NCI-H1930 (cell line): ENCODE results near the gene INSC.

Experiments used
- DNase-seq, 2 experiments: peaks; one replicate each; lab custom pipeline; 2025; lab: John Stamatoyannopoulos, UW

INSC gene

DNA sequence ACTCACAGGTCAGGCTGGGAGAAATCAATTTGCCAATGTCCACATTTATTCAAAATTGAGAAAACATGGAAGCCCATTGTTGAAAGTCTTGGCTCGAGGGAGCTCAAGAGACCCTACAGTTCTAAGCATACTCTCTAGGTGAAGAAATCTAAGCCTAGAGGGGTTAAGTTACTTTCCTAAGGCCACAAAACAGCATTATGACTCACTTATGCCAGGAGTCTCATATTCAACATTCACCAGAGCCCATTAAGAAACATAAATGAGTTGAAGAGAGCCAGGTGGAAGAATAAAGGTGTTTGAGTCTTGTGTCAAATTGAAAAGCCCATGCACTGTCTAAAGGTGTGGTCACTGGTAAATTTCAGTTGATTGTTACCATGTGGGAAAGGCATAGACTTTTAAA is 108.1 kb downstream of the INSC start:
- DNase-seq: no peak

- no peak for DNase-seq
These were observed 108.6 kb downstream of the INSC start for GRCh38 chr11:15223318-15223717.

DNA sequence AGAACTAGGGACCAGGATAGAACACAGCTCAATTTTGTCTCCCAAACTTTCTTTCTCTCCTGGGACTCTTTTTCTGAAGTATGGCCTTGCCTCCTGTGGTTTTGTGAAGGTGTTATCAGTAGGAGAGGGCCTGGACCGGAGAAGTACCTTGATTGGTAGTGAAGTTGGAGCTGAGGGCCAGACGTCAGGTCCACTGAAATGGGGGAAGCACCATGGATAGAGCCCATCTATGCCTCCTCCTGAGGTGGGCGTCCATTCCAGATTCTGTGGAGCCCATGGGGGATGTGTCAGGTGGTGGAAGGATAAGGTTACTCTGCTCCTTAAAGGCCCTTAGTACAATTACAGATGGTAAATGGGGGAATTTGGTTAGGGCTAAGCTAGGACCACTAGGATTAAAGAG is 109.7 kb downstream of the INSC start:
- no peak for DNase-seq

DNA sequence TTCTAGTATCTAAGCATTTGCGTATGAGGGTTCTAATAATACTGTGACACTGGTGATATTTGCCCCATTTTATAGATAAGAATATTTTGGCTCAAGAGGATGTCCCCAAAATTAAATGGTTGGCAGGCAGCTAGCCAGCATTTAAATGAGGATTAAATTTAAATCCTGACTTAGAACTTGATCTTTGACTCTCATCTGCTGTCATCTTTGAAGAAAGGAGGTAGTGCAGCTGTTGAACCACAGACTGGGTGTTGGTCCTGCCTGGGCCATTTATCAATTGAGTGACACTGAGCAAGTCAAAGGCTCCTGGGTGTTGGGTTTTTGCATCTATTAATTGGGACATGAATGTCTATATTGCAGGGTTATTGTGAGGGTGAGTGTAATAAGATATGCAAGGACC is 112.3 kb downstream of the INSC start:
- no peak for DNase-seq

DNA sequence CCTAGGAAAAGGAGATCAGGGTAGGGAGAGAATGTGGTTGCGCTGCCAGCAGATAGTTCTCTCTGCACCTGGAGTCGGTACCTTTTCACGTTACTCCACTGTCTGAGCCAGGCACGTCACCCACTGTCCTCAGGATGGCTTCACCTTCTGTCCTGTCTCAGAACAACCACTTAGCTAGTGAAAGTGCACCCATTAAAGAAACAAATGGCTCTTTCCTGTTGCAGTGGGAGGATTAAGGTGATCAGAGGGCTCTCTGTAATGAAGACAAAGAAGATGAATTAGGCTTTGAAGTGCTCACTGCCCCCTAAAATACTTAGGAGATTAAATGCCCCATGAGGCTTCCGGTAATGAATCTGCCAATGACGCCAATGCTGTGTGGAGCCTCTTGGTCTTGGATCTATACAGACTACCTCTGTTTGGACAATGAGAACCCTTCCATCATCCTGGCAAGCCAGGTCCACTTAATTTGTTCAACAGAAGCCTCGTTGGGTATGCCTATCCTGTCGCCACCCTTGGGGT is 113.7 kb downstream of the INSC start:
- no peak for DNase-seq

- DNase-seq: no peak
These were observed 114.3 kb downstream of the INSC start for GRCh38 chr11:15229069-15229468.

DNA sequence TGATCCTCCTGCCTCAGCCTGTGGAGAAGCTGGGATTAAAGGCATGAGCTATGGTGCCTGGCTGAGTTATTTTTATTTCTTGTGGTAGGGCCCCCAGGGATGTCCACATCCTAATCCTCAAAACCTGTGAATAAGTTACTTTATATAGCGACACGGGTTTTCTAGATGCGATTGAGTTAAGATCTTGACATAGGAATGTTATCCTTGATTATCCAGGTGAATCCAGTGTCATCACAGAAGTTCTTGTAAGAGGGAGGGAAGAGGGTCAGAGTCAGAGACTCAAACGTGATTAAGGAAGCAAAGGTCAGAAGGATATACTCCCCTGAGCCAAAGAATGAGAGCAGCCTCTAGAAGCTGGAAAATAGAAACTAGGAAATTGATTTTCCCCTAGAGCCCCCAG is 117.8 kb downstream of the INSC start:
- DNase-seq: no peak

GRCh38 chr11:15233371-15234165 is 118.8 kb downstream of the INSC start:
- DNase-seq: no peak

GRCh38 chr11:15234796-15235195 is 120.1 kb downstream of the INSC start:
- DNase-seq: no peak

- no peak for DNase-seq
These were observed 121.8 kb downstream of the INSC start for GRCh38 chr11:15236559-15236958.

- no peak for DNase-seq
These were observed 124.1 kb downstream of the INSC start for GRCh38 chr11:15238856-15239255.

- no peak for DNase-seq
These were observed 134.0 kb downstream of the INSC start for GRCh38 chr11:15248749-15249148.

DNA sequence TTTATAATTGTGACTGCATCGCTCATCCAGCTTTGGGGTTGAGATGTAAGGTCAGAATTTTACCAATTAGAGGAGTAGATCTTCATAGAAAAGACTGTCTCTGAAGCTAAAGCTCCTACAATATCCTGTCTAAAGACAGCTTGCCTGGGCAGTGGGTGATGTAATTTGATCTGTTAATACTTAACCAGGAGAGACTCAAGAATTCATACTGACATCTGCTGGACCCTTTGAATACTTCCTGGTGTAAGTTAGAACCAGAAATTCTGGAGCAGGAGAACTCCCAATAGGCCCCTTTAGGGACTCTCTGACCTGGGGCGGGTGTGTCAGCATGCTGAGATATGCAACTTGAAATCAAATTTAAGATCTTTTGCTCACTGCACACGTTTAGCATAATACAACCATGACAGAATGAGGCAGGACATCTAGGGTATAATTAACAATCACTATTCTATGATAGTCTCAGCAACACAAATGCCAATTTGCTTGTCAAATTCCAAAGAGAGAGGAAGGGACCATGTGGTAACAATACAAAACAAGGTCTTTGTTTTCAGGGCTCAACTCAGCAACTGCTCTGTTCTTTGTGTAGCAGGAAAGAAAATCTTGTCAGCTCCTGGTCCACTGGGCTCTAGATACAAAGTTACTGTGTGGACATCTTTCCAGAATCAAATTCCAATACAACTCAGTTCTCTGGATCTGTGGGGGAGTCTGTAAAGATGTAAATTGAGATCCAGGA is 143.9 kb downstream of the INSC start:
- DNase-seq: no peak

GRCh38 chr11:15266999-15267398 is 152.3 kb downstream of the INSC start:
- no peak for DNase-seq

DNA sequence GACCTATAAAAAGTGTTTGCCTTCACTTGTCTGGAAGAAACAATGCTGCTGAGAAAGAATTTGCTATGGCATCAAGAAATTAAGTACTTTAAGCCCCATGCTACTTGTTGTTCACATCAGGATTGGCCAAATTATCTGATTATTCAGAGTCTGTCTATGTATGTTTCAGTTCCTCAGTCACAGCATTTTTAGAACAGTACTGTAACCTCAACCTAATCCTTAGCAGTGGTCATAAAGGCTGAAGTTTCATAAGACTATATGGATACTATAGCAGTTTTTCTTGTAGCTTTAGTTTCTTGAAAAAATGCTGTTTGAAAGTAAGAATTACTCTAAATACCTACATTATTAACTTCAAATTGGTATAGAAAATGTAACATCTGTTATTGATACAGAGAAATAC is 153.9 kb downstream of the INSC start:
- DNase-seq: no peak

GRCh38 chr11:15275141-15275540 is 160.4 kb downstream of the INSC start:
- no peak for DNase-seq

- no peak for DNase-seq
These were observed 161.9 kb downstream of the INSC start for GRCh38 chr11:15276621-15277020.

GRCh38 chr11:15278128-15278527 is 163.4 kb downstream of the INSC start:
- no peak for DNase-seq

- no peak for DNase-seq
These were observed 165.7 kb downstream of the INSC start for GRCh38 chr11:15280393-15280792.

DNA sequence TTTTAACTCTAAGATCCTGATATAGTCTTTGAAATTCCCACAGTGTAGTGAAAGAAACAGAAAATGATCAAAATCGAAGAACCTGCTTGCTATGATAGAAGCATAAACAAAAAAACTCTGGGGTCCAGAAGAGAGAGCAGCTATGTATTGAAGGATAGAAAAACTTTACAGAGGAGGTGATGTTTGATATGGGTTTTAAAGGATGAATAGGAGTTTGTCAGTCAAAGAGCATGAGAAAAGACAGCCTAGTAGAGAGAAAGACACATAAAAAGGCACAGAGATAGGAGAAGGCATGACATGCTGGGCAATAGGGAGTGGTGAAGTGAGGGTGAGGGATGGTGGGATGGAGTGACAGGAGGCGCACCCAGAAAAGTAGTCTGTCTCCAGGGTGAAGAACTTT is 168.0 kb downstream of the INSC start:
- no peak for DNase-seq

GRCh38 chr11:15286465-15286864 is 171.7 kb downstream of the INSC start:
- DNase-seq: no peak

- DNase-seq: no peak
These were observed 174.1 kb downstream of the INSC start for GRCh38 chr11:15288863-15289262.

- no peak for DNase-seq
These were observed 175.0 kb downstream of the INSC start for GRCh38 chr11:15289723-15290122.
